SU-DHL-6 (cell line): ENCODE data around the gene FAM47E.

Source experiments
- CTCF ChIP-seq: fragments of 200-600 bp; sonication (generic); IDR thresholded peaks from one replicate; pipeline ENCODE4 v1.5.1; 2017; ENCODE audit warnings: antibody characterized with exemption, mild to moderate bottlenecking, low read length, moderate library complexity; ENCODE audit not compliant: insufficient read depth, poor library complexity, severe bottlenecking
- EZH2phosphoT487 ChIP-seq: fragments of 200-600 bp; sonication (generic), shearing (Covaris generic); conservative IDR thresholded peaks from 2 replicates; pipeline ENCODE4 v1.6.1; 2018; ENCODE audit warnings: mild to moderate bottlenecking, antibody characterized with exemption, low read length, moderate library complexity, mixed read lengths

GRCh38 chr4:76238236-76238635 lies 13.3 kb upstream of the FAM47E start:
- TF ChIP-seq CTCF (no peak), EZH2phosphoT487 (no peak)
